Measurements from ENCODE around the gene UBAP1L.

- TF ChIP-seq, protein P1, sequence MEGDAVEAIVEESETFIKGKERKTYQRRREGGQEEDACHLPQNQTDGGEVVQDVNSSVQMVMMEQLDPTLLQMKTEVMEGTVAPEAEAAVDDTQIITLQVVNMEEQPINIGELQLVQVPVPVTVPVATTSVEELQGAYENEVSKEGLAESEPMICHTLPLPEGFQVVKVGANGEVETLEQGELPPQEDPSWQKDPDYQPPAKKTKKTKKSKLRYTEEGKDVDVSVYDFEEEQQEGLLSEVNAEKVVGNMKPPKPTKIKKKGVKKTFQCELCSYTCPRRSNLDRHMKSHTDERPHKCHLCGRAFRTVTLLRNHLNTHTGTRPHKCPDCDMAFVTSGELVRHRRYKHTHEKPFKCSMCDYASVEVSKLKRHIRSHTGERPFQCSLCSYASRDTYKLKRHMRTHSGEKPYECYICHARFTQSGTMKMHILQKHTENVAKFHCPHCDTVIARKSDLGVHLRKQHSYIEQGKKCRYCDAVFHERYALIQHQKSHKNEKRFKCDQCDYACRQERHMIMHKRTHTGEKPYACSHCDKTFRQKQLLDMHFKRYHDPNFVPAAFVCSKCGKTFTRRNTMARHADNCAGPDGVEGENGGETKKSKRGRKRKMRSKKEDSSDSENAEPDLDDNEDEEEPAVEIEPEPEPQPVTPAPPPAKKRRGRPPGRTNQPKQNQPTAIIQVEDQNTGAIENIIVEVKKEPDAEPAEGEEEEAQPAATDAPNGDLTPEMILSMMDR (conservative IDR thresholded peaks at IDR 0.05; ENCODE audit: low read depth, low read length): peak; percentile 97
- 0 out of 2 replicates have a peak, but pooled peaks have one; percentile 42 for TF ChIP-seq POLR2A (IDR thresholded peaks at IDR 0.05; ENCODE audit: low read depth, low read length)
- TF ChIP-seq, protein P2, sequence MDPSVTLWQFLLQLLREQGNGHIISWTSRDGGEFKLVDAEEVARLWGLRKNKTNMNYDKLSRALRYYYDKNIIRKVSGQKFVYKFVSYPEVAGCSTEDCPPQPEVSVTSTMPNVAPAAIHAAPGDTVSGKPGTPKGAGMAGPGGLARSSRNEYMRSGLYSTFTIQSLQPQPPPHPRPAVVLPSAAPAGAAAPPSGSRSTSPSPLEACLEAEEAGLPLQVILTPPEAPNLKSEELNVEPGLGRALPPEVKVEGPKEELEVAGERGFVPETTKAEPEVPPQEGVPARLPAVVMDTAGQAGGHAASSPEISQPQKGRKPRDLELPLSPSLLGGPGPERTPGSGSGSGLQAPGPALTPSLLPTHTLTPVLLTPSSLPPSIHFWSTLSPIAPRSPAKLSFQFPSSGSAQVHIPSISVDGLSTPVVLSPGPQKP (IDR thresholded peaks at IDR 0.05; ENCODE audit: borderline replicate concordance, low read depth, low read length): no peak
- TF ChIP-seq MXI1 (IDR thresholded peaks at IDR 0.05; ENCODE audit: borderline replicate concordance, low read depth, low read length): no peak
Measured at GRCh38 chr15:65054333-65055200, 60.4 kb downstream of the UBAP1L start.
